Measurements from ENCODE around the gene KCNMB3.

GRCh38 chr3:179276001-179276400 is 25.1 kb upstream of the KCNMB3 start:
- no peak for TF ChIP-seq YY1 (IDR thresholded peaks at IDR 0.05; ENCODE audit: insufficient read depth, insufficient read length)
- TF ChIP-seq ZNF274 (IDR thresholded peaks at IDR 0.05; ENCODE audit: low read depth, low read length): no peak

Data from NT2/D1 (cell line).